ENCODE data around the gene AMDHD1.

AMDHD1 gene, protein sequence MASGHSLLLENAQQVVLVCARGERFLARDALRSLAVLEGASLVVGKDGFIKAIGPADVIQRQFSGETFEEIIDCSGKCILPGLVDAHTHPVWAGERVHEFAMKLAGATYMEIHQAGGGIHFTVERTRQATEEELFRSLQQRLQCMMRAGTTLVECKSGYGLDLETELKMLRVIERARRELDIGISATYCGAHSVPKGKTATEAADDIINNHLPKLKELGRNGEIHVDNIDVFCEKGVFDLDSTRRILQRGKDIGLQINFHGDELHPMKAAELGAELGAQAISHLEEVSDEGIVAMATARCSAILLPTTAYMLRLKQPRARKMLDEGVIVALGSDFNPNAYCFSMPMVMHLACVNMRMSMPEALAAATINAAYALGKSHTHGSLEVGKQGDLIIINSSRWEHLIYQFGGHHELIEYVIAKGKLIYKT

DNA sequence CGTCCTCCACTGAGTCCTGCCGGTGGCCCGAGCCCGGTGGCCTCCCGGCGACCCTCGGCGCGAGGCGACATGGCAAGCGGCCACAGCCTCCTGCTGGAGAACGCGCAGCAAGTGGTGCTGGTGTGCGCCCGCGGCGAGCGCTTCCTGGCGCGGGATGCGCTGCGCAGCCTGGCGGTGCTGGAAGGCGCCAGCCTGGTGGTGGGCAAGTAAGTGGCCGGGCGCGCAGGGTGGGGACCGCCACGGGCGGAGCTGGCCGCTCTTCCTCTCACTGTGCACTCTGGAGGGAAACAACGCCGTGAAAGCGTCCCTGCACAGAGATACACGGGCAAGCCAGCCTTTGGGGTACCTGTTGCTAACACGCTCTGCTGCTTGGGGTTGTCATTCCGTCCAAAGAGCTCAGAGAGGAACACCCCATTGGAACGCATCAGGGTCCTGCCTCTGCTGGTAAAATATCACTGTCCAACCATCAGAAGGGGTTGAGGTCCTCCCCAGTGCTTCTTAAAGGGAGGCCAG lies at the start of gene AMDHD1:
Gene AMDHD1, plus strand, starts transcription at position 2 of the 513 bp plus-strand sequence. Its CDS starts 68 bp downstream, at position 70.
- peak within 1 kb of the TSS; percentile 66 for H3K4me3 ChIP-seq (ENCODE audit: low read depth, low read length)
- DNase-seq (ENCODE audit: low read depth): no peak

GRCh38 chr12:95896846-95897245 lies 46.3 kb upstream of the AMDHD1 start:
- H3K4me3 ChIP-seq (ENCODE audit: low read depth, low read length): no peak overlapping the region
- DNase-seq (ENCODE audit: low read depth): no peak

- no peak for DNase-seq (ENCODE audit: low read depth)
Observed at GRCh38 chr12:95898081-95898480, 45.0 kb upstream of the AMDHD1 start.

GRCh38 chr12:95908573-95908972 lies 34.6 kb upstream of the AMDHD1 start:
- H3K4me3 ChIP-seq (ENCODE audit: low read depth, low read length): no peak overlapping the region
- peak; percentile 23 for DNase-seq (ENCODE audit: low read depth)

More at GRCh38 chr12:95898081-95898480, 45.0 kb upstream of the AMDHD1 start:
- H3K4me3 ChIP-seq (ENCODE audit: low read depth, low read length): no peak overlapping the region

- DNase-seq (ENCODE audit: low read depth): no peak
- H3K4me3 ChIP-seq (ENCODE audit: low read depth, low read length): no peak overlapping the region
Observed at GRCh38 chr12:95909871-95910270, 33.3 kb upstream of the AMDHD1 start.

DNA sequence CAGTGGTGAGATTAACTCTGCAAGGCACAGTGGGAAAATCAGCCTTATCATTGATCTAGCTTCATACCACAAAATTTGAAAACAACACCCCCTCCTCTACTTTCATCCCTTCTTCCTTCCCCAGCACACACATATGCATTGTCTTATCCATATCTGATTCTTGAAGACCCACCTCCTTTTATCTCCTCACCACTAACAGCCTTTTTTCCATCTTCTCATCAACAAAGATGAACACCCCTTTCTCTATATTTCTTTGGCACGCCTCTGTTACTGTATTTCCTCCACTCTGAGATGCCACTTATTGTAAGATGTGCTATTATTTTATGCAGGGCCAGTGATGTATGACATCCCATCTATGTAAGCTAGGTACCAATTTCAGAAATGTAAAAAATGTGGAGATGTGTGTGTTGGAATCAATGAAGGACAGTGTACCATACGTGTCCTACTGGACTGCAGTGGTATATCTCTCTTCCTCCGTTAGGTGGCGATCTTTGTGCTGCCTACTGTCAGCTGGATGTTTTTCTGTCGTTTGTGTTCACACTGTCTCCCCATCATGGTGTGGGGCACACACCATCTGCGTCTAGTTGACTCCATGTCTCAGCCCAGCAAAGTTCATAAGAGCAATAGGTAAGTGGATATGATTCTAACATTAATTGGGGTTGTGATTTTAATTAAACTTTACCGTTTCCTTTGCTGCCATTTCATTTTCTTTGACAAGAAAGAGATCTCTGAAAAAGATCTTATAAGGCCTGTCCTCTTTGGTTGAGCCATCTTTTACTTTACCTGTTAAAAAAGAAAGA lies 24.7 kb upstream of the AMDHD1 start:
- peak; percentile 13 for DNase-seq (ENCODE audit: low read depth)
- no peak overlapping the region for H3K4me3 ChIP-seq (ENCODE audit: low read depth, low read length)

DNA sequence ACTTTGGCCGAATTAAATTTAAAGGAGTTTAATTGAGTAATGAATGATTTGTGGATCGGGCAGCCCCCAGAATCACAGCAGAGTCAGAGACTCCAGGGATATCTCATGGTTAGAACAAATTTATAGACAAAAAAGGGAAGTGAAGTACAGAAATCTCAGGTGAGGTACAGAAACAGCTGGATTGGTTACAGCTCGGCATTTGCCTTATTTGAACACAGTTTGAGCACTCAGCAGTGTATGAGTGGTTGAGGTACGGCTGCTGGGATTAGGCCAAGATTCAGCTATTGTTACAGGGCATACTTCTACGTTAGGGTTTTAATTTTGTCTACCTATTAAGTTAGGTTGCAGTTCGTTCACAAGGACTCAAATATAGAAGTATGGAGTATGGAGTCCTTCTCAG lies 24.0 kb upstream of the AMDHD1 start:
- DNase-seq (ENCODE audit: low read depth): no peak
- no peak overlapping the region for H3K4me3 ChIP-seq (ENCODE audit: low read depth, low read length)

- H3K4me3 ChIP-seq (ENCODE audit: low read depth, low read length): no peak overlapping the region
- DNase-seq (ENCODE audit: low read depth): peak; percentile 66
Observed at GRCh38 chr12:95922231-95922630, 20.9 kb upstream of the AMDHD1 start.

DNA sequence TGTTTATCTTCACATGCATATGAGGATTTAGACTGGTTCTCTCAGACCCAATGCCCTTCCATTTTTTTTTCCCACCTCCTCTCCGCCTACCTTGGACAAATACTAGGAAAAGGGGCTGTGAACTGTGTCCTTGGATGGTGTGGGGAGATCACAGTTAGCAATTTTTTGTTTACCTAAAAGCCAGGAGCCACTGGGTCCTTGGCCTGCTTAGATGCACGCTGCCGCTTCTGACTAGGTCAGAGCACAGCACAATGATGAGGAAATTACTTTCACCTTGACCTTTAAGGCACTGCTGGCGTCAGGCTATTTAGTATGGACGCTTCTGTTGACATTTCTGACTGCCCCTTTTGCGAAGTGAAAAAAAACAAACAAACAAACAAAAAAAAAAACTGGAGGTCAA lies 2.6 kb upstream of the AMDHD1 start:
- no peak overlapping the region for H3K4me3 ChIP-seq (ENCODE audit: low read depth, low read length)
- DNase-seq (ENCODE audit: low read depth): no peak

- DNase-seq (ENCODE audit: low read depth): no peak
- peak overlapping the region; percentile 66 for H3K4me3 ChIP-seq (ENCODE audit: low read depth, low read length)
Observed at GRCh38 chr12:95942101-95942523, 1.0 kb upstream of the AMDHD1 start.

DNA sequence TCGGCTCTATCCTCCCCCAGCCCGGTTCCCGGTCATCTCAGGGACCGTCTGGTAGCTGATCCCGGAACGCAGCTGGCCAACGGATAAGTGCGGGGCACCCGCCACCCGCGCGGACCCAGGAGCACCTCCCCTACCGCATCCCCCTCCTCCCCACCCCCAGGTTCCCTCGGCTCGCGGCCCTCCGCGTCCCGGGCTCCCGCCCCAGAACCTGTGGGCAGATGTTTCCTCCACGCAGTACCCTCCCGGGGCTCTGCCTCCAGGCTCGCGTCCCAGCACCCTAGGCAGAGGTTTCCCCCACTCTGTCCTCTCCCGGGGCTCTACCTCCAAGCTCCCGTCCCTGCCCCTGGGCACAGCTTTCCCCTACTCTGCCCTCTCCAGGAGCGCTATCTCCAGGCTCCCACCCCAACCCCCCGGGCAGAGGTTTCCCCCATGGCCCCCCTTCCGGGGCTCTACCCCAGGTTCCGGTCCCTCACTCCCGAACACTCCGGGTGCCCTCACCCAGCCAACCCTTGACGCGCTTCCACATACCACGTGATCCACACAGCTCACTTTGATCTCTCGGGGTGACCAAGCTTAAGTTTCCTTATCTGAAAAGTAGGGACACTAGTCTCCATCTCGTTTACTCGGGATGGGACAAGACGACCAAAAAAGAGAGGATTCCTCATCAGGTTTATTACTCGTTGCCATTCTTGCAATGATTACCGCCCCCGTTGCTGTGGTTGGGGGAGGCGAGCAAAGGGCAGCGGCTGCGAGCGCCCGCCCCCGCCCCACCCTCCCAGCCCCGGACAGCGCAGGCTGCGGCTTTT lies 404 bp upstream of the AMDHD1 start, which contains the start of gene CCDC38:
Gene CCDC38, minus strand, starts transcription at position 91 of the 806 bp plus-strand sequence. CDS start 6,105 bp downstream, outside the sequence.
- no peak for DNase-seq (ENCODE audit: low read depth)
- H3K4me3 ChIP-seq (ENCODE audit: low read depth, low read length): peak within 1 kb of the TSS; percentile 66

DNA sequence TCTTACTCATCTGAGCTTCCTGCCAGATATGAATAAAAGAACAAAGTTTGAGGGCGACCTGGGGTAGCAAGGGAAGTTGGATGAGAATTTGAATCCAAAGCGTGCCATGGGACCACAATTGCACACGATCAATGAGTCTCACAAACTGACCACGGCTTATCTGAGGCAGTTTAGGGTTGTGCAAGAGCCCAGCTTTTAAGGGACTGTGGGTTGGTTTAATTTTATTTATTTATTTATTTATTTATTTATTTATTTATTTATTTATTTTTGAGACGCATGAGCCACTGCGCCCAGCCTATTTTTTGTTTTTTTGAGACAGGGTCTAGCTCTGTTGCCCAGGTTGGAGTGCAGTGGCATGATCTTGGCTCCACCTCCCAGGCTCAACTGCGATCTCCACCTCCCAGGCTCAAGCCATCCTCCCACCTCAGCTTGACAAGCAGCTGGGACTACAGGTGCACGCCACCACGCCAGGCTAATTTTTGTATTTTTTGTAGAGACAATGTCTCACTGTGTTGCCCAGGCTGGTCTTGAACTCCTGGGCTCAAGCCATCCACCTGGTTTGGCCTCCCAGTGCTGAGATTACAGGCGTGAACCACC lies 1.1 kb downstream of the AMDHD1 start:
- no peak overlapping the region for H3K4me3 ChIP-seq (ENCODE audit: low read depth, low read length)
- no peak for DNase-seq (ENCODE audit: low read depth)

- no peak overlapping the region for H3K4me3 ChIP-seq (ENCODE audit: low read depth, low read length)
- DNase-seq (ENCODE audit: low read depth): no peak
Observed at GRCh38 chr12:95949477-95950206, 6.5 kb downstream of the AMDHD1 start.

DNA sequence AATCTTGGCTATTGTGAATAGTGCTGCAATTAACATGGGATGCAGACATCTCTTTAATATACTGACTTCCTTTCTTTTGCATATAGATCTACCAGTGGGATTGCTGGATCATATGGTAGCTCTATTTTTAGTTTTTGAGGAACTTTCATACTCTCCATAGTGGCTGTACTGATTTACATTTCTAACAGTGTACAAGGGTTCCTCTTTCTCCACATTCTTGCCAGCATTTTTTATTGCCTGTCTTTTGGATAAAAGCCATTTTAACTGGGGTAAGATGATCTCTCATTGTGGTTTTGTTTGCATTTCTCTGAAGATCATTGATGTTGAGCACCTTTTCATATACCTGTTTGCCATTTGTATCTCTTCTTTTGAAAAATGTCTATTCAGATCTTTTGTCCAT lies 8.4 kb downstream of the AMDHD1 start:
- no peak overlapping the region for H3K4me3 ChIP-seq (ENCODE audit: low read depth, low read length)
- no peak for DNase-seq (ENCODE audit: low read depth)

DNA sequence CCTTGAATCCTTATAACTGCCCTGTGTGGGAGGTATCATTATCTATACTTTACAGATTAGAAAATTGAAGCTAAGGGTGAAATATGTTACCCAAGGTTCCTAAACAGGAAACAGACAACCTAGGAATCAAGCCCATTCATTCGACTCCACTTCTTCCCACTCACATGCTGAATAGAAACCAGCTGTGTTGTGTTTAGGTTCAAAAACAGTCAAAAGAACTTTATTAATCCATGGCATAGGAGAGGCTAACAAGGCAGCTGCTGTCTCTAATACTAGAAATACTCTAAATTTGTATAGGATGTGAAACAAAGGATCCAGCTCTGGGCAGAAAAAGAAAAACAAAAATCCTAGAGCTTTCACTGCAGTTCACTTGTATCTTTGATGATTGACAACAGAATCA lies 9.9 kb downstream of the AMDHD1 start:
- no peak for DNase-seq (ENCODE audit: low read depth)
- H3K4me3 ChIP-seq (ENCODE audit: low read depth, low read length): no peak overlapping the region

DNA sequence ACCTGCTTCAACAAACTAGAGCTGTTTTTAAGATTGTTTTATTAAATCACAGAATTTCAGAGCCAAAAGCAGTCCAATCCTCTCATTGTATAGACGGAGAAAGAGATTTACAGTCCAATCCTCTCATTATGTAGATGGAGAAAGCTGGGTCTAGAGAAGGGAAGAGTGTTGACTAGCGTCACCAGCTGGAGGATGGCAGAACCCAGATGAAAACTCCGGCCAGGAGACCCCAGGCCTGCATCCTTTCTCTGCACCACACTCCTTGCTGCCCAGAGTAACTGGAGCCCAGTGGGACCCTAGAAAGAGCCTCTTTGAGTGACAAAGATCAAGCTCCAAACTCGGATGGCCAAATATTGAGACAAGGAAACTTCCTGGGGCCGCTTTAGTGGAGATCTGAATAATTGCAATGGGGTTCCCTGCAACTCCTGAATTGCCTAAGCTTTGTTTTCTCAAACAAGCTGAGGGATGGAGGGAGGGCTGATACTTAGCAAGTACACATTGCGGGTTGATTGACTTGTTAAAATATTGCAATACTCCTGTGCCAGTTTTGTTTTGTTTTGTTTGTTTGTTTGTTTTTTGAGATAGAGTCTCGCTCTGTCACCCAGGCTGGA lies 12.5 kb downstream of the AMDHD1 start:
- H3K4me3 ChIP-seq (ENCODE audit: low read depth, low read length): no peak overlapping the region
- no peak for DNase-seq (ENCODE audit: low read depth)

- no peak for DNase-seq (ENCODE audit: low read depth)
- no peak overlapping the region for H3K4me3 ChIP-seq (ENCODE audit: low read depth, low read length)
Observed at GRCh38 chr12:95956557-95957145, 13.5 kb downstream of the AMDHD1 start.

GRCh38 chr12:95959107-95959506 lies 16.0 kb downstream of the AMDHD1 start:
- H3K4me3 ChIP-seq (ENCODE audit: low read depth, low read length): no peak overlapping the region
- no peak for DNase-seq (ENCODE audit: low read depth)
